Adipose tissue (tissue), 3 donors: ENCODE data around the gene COX20. TPM values are rescaled to one million over a fixed set of nuclear protein-coding genes. Genes with fewer than 3 reads are reported as not detected.
"Not testable (repeated sequence)": the region's sequence is repeated elsewhere in the genome, so short reads cannot be mapped to it uniquely, and the experiment has no call there.

Experiments
- H3K27ac ChIP-seq: one replicate; pipeline ENCODE4 v1.5.1; 2013; ENCODE audit warnings: low read depth, low read length
- WGBS, 3 donors: extraction: QIAGEN DNeasy Blood & Tissue Kit; methylation state at CpG; one replicate each; pipeline ENCODE4 v1.1.7; 2013; 5-methylcytosine and 5-hydroxymethylcytosine counted together
- polyA plus RNA-seq, 3 donors: library from polyadenylated mRNA; stranded (reverse); fragments of 200-250 nt; gene quantifications; one replicate each; pipeline ENCODE4 v1.2.3, GENCODE V29; 2013
- donor health status: healthy with polysubstance abuse.
- donor health status: Bipolar disorder and iron deficiency.
- donor health status: healthy.

Gene COX20
- polyA plus RNA-seq, 3 donors: 22.7 to 68.7 (median 29.9) TPM

GRCh38 chr1:244817415-244817894 lies 18.0 kb upstream of the COX20 start:
- no peak overlapping the region for H3K27ac ChIP-seq
- 67 to 89% (median 79%) methylated on average over 12 of the region's 12 CpGs for WGBS, 3 donors

GRCh38 chr1:244820131-244820530 lies 15.3 kb upstream of the COX20 start:
- H3K27ac ChIP-seq: no peak overlapping the region
- WGBS, 3 donors: 77 to 84% (median 80%) methylated on average over 2 of the region's 2 CpGs

- H3K27ac ChIP-seq: no peak overlapping the region
- 69 to 77% (median 73%) methylated on average over 3 of the region's 3 CpGs for WGBS, 3 donors
Measured at GRCh38 chr1:244821134-244821533, 14.3 kb upstream of the COX20 start.

- H3K27ac ChIP-seq: no peak overlapping the region
- WGBS, 3 donors: 89 to 93% (median 90%) methylated on average over 11 of the region's 11 CpGs
Measured at GRCh38 chr1:244822878-244823277, 12.6 kb upstream of the COX20 start.

GRCh38 chr1:244826712-244827111 lies 8.7 kb upstream of the COX20 start:
- WGBS, 3 donors: 84 to 94% (median 89%) methylated on average over 4 of the region's 4 CpGs
- no peak overlapping the region for H3K27ac ChIP-seq

GRCh38 chr1:244830639-244831038 lies 4.8 kb upstream of the COX20 start:
- H3K27ac ChIP-seq: no peak overlapping the region
- 77 to 86% (median 79%) methylated on average over 3 of the region's 3 CpGs for WGBS, 3 donors

- 43 to 59% (median 45%) methylated on average over 8 of the region's 8 CpGs for whole genome bisulfite sequencing, 3 donors
- H3K27ac ChIP-seq: not testable (repeated sequence)
Measured at GRCh38 chr1:244833260-244833659, 2.2 kb upstream of the COX20 start.

- 0 to 1% (median 0%) methylated on average over 32 of the region's 32 CpGs for WGBS, 3 donors
- peak overlapping the region; percentile 28 for H3K27ac ChIP-seq
Measured at GRCh38 chr1:244833734-244834542, 1.5 kb upstream of the COX20 start.

GRCh38 chr1:244834543-244835275 lies 749 bp upstream of the COX20 start:
- H3K27ac ChIP-seq: peak overlapping the region; percentile 84
- 0 to 1% (median 0%) methylated on average over 49 of the region's 49 CpGs for WGBS, 3 donors

- WGBS, 3 donors: 1 to 3% (median 2%) methylated on average over 7 of the region's 7 CpGs
- no peak overlapping the region for H3K27ac ChIP-seq
Measured at GRCh38 chr1:244836135-244836521, 670 bp downstream of the COX20 start.

GRCh38 chr1:244836584-244836983 lies 1.1 kb downstream of the COX20 start:
- no peak overlapping the region for H3K27ac ChIP-seq

GRCh38 chr1:244837597-244838258 lies 2.3 kb downstream of the COX20 start:
- 60 to 87% (median 82%) methylated on average over 5 of the region's 5 CpGs for WGBS, 3 donors
- H3K27ac ChIP-seq: no peak overlapping the region

More at GRCh38 chr1:244836584-244836983, 1.1 kb downstream of the COX20 start:
- 17 to 30% (median 24%) methylated on average over 3 of the region's 3 CpGs for WGBS, 3 donors

GRCh38 chr1:244839656-244840055 lies 4.2 kb downstream of the COX20 start:
- no peak overlapping the region for H3K27ac ChIP-seq
- 61 to 81% (median 70%) methylated on average over 2 of the region's 2 CpGs for WGBS, 3 donors

GRCh38 chr1:244840219-244840794 lies 4.8 kb downstream of the COX20 start:
- H3K27ac ChIP-seq: no peak overlapping the region
- WGBS, 3 donors: 57 to 77% (median 75%) methylated on average over 5 of the region's 5 CpGs

- 45 to 90% (median 86%) methylated on average over 9 of the region's 9 CpGs for WGBS, 3 donors
- no peak overlapping the region for H3K27ac ChIP-seq
Measured at GRCh38 chr1:244841273-244841927, 5.9 kb downstream of the COX20 start.

- 75 to 86% (median 81%) methylated on average over 6 of the region's 6 CpGs for WGBS, 3 donors
- H3K27ac ChIP-seq: no peak overlapping the region
Measured at GRCh38 chr1:244843148-244843978, 7.9 kb downstream of the COX20 start.
